Transverse colon (tissue), 4 donors: ENCODE results near the gene DLG2. TPM values are rescaled to one million over a fixed set of nuclear protein-coding genes. Genes with fewer than 3 reads are reported as not detected.

Experiments
- DNase-seq: peaks from one replicate; pipeline ENCODE4 v3.0.0-alpha.2; 2019
- H3K27ac ChIP-seq, 4 donors: fragments of 200-600 bp; sonication (generic); 2 replicates each; pipeline ENCODE4 v1.5.1; 2016 to 2018; ENCODE audit warnings: inconsistent platforms in 4 of 4
- H3K27me3 ChIP-seq: fragments of 200-600 bp; sonication (generic); 2 replicates; pipeline ENCODE4 v1.5.1; 2017; ENCODE audit warnings: inconsistent platforms
- H3K36me3 ChIP-seq, 4 donors: fragments of 200-600 bp; sonication (generic); 2 replicates each; pipeline ENCODE4 v1.5.1; 2017 to 2019; ENCODE audit warnings: inconsistent platforms in 4 of 4
- H3K4me1 ChIP-seq, 4 donors: fragments of 200-600 bp; sonication (generic); 2 replicates each; pipeline ENCODE4 v1.5.1; 2017 to 2020; ENCODE audit warnings: inconsistent platforms in 4 of 4
- H3K4me3 ChIP-seq, 4 donors: fragments of 200-600 bp; sonication (generic); 1 replicate in 1 of 4; 2 replicates in 3 of 4; pipeline versions ENCODE4 v1.5.1 to v1.6.1; 2017 to 2019; ENCODE audit warnings: inconsistent platforms in 4 of 4
- H3K9me3 ChIP-seq, 2 donors: fragments of 200-600 bp; sonication (generic); 2 replicates each; pipeline ENCODE4 v1.5.1; 2017 to 2019; ENCODE audit warnings: inconsistent platforms in 2 of 2
- CTCF ChIP-seq, 5 experiments: fragments of 200-600 bp in 3 of 5; fragments of 450-650 bp in 2 of 5; sonication (generic) in 3 of 5; IDR thresholded peaks; 1 replicate in 2 of 5; 2 replicates in 3 of 5; pipeline ENCODE4 v1.5.1; 2016 to 2017; ENCODE audit warnings: antibody characterized with exemption in 5 of 5, inconsistent platforms in 3 of 5, mild to moderate bottlenecking in 2 of 5, moderate library complexity in 1 of 5
- EP300 ChIP-seq: sonication (generic); formaldehyde crosslinking; IDR thresholded peaks from one replicate; pipeline ENCODE4 v1.6.1; 2017; ENCODE audit warnings: antibody characterized with exemption, low read depth
- POLR2A ChIP-seq: fragments of 450-650 bp; IDR thresholded peaks from one replicate; pipeline ENCODE4 v1.6.1; 2016; ENCODE audit warnings: antibody characterized with exemption, mild to moderate bottlenecking, moderate library complexity
- POLR2AphosphoS5 ChIP-seq, 3 donors: sonication (generic); formaldehyde crosslinking; IDR thresholded peaks; one replicate each; pipeline ENCODE4 v1.6.1; 2016; ENCODE audit warnings: antibody characterized with exemption in 3 of 3
- WGBS, 2 donors: methylation state at CpG; one replicate each; pipeline ENCODE4 v1.1.5; 2018; ENCODE audit warnings: low coverage in 1 of 2; 5-methylcytosine and 5-hydroxymethylcytosine counted together
- in situ Hi-C, 4 donors: fragments of 200-750 bp; cut with MboI; loops; one replicate each; pipeline versions ENCODE4 v1.15.0 to v1.15.1; 2017; ENCODE audit warnings: low sequenced_read_pairs in 3 of 4, low pct_ligation_motif_present in 1 of 4, low pct_unique_long_range_greater_than_20kb in 1 of 4
- intact Hi-C: fragments of 100-400 bp; cut with DNase I; formaldehyde crosslinking; loops from one replicate; pipeline ENCODE4 v1.15.1; 2023; ENCODE audit warnings: low total_unique reads
- total RNA-seq, 4 donors: library from RNA; depleted of rRNA; stranded (reverse); fragments of >200 nt; gene quantifications; one replicate each; pipeline ENCODE4 v1.1.0, GENCODE V29; 2016

DLG2 gene
- total RNA-seq, 4 donors from 2014 or later = 1.9 to 28.3 (median 3.7) TPM

DNA sequence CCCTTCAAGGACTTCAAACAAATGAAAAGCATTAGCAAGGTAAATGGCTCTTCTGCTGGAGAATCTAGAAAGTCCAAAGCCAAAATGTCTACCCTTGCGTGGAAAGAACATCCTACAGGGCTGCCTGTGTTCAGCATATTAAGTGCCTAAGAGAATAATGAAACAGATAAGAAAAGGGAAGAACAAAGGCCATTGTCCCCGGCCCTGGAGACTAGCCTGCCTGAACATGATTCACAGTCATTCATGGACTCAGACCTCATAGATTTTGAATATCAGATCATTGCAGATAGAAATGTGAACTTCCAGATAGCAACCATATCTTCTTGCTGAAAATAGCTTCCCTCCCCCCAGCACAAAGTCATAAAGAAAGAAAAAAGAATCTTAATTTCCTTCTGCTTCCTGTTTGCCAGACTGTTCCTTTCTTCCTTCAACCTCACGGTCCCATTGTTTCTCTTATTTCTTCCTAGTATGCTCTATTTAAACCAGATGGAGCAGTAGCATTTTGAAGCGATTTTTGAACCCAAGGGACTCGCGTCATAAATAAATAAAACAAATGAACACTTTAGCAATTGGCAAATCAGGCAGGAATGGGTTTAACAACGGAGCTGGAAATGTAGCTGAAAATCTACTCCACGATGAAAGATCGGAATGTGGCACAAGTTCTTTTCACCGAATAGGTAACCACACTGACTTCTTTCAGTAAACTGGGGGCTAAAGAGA is 1932.8 kb downstream of the DLG2 start:
- Histone ChIP-seq H3K4me1 (no peaks in the 10 kb centered on the region), H3K9me3 (no peaks in the 10 kb centered on the region), H3K4me3 (no peak overlapping the region), H3K36me3 (no peaks in the 10 kb centered on the region), H3K27ac (no peak overlapping the region), H3K27me3 (no peaks in the 10 kb centered on the region)
- WGBS, 2 donors = 71 to 80% methylated on average over 9 to 10 of the region's 10 CpGs
- no peak for DNase-seq
- intact Hi-C loops (no loop called here), in situ Hi-C loops (no loop called here)
- TF ChIP-seq POLR2A (no peak), POLR2AphosphoS5 (IDR thresholded peaks at IDR 0.05) (no peak), EP300 (no peak), CTCF (IDR thresholded peaks at IDR 0.05) (no peak)

DNA sequence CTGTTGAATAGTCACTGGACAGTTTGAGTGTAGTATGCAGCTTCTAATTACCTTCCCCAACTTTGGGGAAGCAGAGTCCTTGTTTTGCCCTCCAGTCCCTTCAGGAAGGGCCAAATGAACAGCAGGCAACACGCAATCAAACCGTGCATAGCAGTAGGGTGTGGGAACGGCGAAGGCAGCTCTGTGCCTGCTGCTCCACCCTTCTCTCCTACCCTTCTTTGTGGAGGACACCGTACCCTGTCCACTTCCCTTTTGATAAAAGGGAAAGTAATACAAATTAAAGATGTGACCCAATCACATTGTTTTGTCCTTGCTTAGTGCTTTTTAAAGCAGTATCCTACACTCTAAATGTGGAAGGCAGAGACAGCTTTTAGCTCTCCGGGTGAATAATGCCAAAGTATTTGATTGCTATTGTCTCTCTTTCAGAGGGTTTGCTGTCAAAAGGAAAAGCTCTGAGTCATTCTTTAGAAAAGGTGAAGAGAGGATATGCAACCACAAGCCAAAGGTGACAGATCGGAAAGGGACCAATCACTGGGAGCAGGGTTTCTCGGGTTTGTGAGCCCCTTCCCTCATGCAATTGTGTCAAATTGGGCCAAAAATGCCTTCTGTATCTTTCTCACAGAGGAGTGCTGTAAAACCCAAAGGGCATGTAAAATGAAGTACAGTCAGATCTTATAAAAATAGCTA is 1933.7 kb downstream of the DLG2 start:
- intact Hi-C loops = no loop called here
- H3K36me3 ChIP-seq = no peaks in the 10 kb centered on the region
- WGBS, 2 donors = 66 to 89% methylated on average over 4 to 8 of the region's 8 CpGs
- no peaks in the 10 kb centered on the region for H3K27me3 ChIP-seq
- no peak for DNase-seq
- H3K4me1 ChIP-seq = no peaks in the 10 kb centered on the region
- H3K4me3 ChIP-seq = no peak overlapping the region
- TF ChIP-seq POLR2A (no peak), CTCF (IDR thresholded peaks at IDR 0.05) (no peak), EP300 (no peak)
- no peak overlapping the region for H3K27ac ChIP-seq
- in situ Hi-C loops = no loop called here
- H3K9me3 ChIP-seq = no peaks in the 10 kb centered on the region

DNA sequence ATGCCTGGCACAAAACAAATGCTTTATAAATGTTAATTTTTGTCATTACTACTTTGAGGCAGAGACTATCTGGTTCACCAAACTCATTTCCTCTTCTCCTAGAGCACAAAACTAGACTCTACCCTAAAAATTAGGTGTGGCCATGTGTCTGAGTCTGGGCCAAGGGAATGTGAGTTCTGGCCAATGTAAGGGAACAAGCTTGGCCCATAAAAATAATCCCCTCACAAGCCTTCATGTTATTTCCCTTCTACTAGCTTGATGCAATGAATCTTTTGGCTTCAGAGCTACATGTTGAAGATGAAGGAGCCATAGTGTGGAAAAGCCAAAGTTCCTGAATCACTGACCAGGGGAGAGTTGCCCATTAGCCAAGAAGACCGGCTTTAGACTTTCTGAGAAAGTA is 1934.5 kb downstream of the DLG2 start:
- no peaks in the 10 kb centered on the region for H3K36me3 ChIP-seq
- 82 to 100% methylated on average over 1 of the region's 1 CpG for WGBS, 2 donors
- intact Hi-C loops (no loop called here), in situ Hi-C loops (no loop called here)
- no peaks in the 10 kb centered on the region for H3K27me3 ChIP-seq
- H3K9me3 ChIP-seq = no peaks in the 10 kb centered on the region
- H3K4me1 ChIP-seq = no peaks in the 10 kb centered on the region
- TF ChIP-seq POLR2A (no peak), POLR2AphosphoS5 (IDR thresholded peaks at IDR 0.05) (no peak), EP300 (no peak), CTCF (IDR thresholded peaks at IDR 0.05) (no peak)
- DNase-seq = no peak
- H3K4me3 ChIP-seq = no peak overlapping the region
- no peak overlapping the region for H3K27ac ChIP-seq

GRCh38 chr11:83691451-83691950 is 1935.6 kb downstream of the DLG2 start:
- 34 to 42% methylated on average over 9 of the region's 9 CpGs for WGBS, 2 donors
- Histone ChIP-seq H3K36me3 (no peaks in the 10 kb centered on the region), H3K4me3 (no peak overlapping the region), H3K9me3 (no peaks in the 10 kb centered on the region), H3K27ac (no peak overlapping the region), H3K4me1 (no peaks in the 10 kb centered on the region), H3K27me3 (no peaks in the 10 kb centered on the region)
- DNase-seq = no peak
- intact Hi-C loops (no loop called here), in situ Hi-C loops (no loop called here)
- TF ChIP-seq CTCF (IDR thresholded peaks at IDR 0.05) (no peak), POLR2A (no peak), POLR2AphosphoS5 (IDR thresholded peaks at IDR 0.05) (no peak), EP300 (no peak)
